GM23338 (cell line): Measurements from ENCODE around the gene IDH3B.

Experiments
- CTCF ChIP-seq, 2 experiments: fragments of 200-600 bp in 1 of 2; sonication (generic) in 1 of 2; conservative IDR thresholded peaks; 2 replicates each; pipeline versions ENCODE4 v1.5.1 to v1.6.1; 2016 to 2017; ENCODE audit warnings: antibody characterized with exemption in 2 of 2, low read depth in 2 of 2, mild to moderate bottlenecking in 2 of 2, moderate library complexity in 1 of 2
- EZH2 ChIP-seq: fragments of 200-600 bp; sonication (generic); IDR thresholded peaks from one replicate; pipeline ENCODE4 v1.8.0; 2017; ENCODE audit warnings: antibody characterized with exemption, mild to moderate bottlenecking, low read depth; ENCODE audit not compliant: unreplicated experiment
- POLR2AphosphoS5 ChIP-seq: IDR thresholded peaks from 2 replicates; pipeline ENCODE4 v1.6.1; 2016; ENCODE audit warnings: antibody characterized with exemption, low read depth
- ZNF114 ChIP-seq: fragments of 250-450 bp; sonication (Bioruptor Pico); IDR thresholded peaks from 2 replicates; pipeline ENCODE4 v1.5.0; 2020; ENCODE audit warnings: mild to moderate bottlenecking, moderate library complexity

GRCh38 chr20:2690718-2691117 lies 26.7 kb upstream of the IDH3B start:
- TF ChIP-seq CTCF (conservative IDR thresholded peaks at IDR 0.05; ENCODE audit: low read depth in 2 of 2): no peak
- TF ChIP-seq POLR2AphosphoS5: no peak
- no peak for TF ChIP-seq ZNF114 (CRISPR knock-in tag)
- no peak for TF ChIP-seq EZH2
